Tibial artery (tissue), 4 donors: Measurements from ENCODE around the gene ZBTB7C.

Experiments
- DNase-seq, 2 donors: peaks; one replicate each; pipeline ENCODE4 v3.0.0-alpha.2; 2019
- H3K27ac ChIP-seq, 2 donors: fragments of 200-600 bp; sonication (generic) in 1 of 2; 1 replicate in 1 of 2; 2 replicates in 1 of 2; pipeline ENCODE4 v1.5.1; 2018 to 2019; ENCODE audit warnings: mild to moderate bottlenecking in 1 of 2
- H3K27me3 ChIP-seq, 2 donors: fragments of 200-600 bp; sonication (generic) in 1 of 2; one replicate each; pipeline versions ENCODE4 v1.5.1 to v1.6.0; 2016 to 2019
- H3K36me3 ChIP-seq, 3 donors: fragments of 200-600 bp; sonication (generic) in 2 of 3; one replicate each; pipeline ENCODE4 v1.5.1; 2016 to 2019; ENCODE audit warnings: mild to moderate bottlenecking in 2 of 3
- H3K4me1 ChIP-seq, 4 donors: fragments of 200-600 bp; sonication (generic) in 2 of 4; 1 replicate in 3 of 4; 2 replicates in 1 of 4; pipeline ENCODE4 v1.5.1; 2016 to 2019
- H3K4me3 ChIP-seq, 2 donors: fragments of 200-600 bp; sonication (generic) in 1 of 2; 1 replicate in 1 of 2; 2 replicates in 1 of 2; pipeline ENCODE4 v1.5.1; 2018 to 2019; ENCODE audit warnings: mild to moderate bottlenecking in 2 of 2
- H3K9me3 ChIP-seq, 3 donors: fragments of 200-600 bp; sonication (generic) in 1 of 3; one replicate each; pipeline ENCODE4 v1.5.1; 2016 to 2019
- intact Hi-C: fragments of 100-400 bp; cut with DNase I; formaldehyde crosslinking; loops from one replicate; pipeline ENCODE4 v1.15.0; 2023; ENCODE audit warnings: low total_unique reads
- TF ChIP-seq, protein P1 (sequence below), 2 experiments: fragments of 200-600 bp in 1 of 2; fragments of 450-650 bp in 1 of 2; IDR thresholded peaks; one replicate each; pipeline ENCODE4 v1.5.1; 2017 to 2019; ENCODE audit warnings: antibody characterized with exemption in 2 of 2, mild to moderate bottlenecking in 1 of 2, moderate library complexity in 1 of 2

ZBTB7C gene

DNA sequence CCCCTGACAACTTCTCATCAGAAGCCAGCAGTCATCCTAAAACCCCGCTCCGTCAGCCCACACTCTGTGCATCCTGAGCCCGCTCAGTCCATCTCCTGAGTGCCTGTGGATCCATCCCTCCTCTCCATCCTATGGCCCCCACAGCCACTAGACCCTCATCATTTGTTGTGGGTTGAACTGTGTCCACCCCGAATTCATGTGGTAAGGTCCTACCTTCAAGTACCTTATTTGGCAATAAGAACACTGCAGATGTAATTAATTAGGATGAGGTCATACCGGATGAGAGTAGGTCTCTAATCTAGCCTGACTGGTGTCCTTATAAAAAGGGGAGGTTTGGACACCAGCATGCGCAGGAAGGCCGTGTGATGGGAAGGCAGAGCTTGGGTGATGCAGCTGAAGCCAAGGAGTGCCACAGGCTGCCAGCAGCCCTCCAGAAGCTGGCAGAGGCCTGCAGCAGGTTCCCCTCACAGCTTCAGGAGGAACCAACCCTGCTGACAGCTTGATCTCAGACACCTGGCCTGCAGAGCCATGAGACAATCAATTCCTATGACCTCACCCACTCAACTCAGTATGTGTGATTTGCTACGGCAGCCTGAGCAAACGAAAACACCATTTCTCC is 192.4 kb downstream of the ZBTB7C start:
- Histone ChIP-seq H3K27ac (no peak overlapping the region), H3K9me3 (no peaks in the 10 kb centered on the region), H3K4me1 (peaks cover 0 to 9% (median 0%) of the 10 kb centered on the region in 4 donors), H3K27me3 (no peaks in the 10 kb centered on the region), H3K36me3 (no peaks in the 10 kb centered on the region), H3K4me3 (no peak overlapping the region)
- intact Hi-C loops, result no loop called here
- TF ChIP-seq, protein P1, sequence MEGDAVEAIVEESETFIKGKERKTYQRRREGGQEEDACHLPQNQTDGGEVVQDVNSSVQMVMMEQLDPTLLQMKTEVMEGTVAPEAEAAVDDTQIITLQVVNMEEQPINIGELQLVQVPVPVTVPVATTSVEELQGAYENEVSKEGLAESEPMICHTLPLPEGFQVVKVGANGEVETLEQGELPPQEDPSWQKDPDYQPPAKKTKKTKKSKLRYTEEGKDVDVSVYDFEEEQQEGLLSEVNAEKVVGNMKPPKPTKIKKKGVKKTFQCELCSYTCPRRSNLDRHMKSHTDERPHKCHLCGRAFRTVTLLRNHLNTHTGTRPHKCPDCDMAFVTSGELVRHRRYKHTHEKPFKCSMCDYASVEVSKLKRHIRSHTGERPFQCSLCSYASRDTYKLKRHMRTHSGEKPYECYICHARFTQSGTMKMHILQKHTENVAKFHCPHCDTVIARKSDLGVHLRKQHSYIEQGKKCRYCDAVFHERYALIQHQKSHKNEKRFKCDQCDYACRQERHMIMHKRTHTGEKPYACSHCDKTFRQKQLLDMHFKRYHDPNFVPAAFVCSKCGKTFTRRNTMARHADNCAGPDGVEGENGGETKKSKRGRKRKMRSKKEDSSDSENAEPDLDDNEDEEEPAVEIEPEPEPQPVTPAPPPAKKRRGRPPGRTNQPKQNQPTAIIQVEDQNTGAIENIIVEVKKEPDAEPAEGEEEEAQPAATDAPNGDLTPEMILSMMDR (IDR thresholded peaks at IDR 0.05), result no peak
- no peak for DNase-seq

DNA sequence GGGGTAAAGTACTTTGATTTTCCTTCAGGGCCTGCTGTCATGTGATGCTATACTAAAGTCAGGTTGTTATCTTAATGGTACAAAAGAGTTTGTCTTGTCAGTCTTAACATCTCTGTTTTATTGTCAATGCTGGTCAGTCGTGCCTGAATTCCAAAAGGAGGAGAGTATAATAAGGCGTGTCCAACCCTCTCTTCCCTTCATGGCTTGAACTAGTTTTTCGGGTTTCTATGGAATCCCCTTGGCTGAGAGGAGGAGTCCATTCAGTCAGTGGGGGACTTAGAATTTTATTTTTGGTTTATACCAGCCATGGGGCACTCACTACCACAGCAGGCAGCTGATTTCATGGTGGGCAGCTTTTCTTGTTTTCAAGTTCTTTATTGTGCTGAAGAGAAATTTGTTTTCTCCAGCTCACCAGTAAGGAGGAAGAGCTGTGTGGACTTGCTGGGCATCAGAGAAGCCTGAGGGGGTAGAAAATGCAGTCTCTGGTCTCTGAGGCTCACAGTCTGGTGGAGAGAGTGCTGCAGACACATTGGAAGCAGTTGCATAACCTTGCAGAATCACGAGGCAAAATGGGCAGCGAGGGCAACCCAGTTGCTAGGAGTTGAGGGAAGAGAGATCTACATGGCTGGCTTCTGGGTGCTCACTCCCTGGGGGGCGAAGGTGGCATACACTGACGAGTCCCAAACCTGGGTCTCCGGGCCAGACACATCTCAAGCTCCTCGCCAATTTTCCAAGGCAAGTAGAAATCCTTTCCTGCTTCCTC is 193.1 kb downstream of the ZBTB7C start:
- no peak for DNase-seq
- Histone ChIP-seq H3K4me3 (no peak overlapping the region), H3K9me3 (no peaks in the 10 kb centered on the region), H3K36me3 (no peaks in the 10 kb centered on the region), H3K27ac (no peak overlapping the region), H3K4me1 (peaks cover 0 to 9% (median 0%) of the 10 kb centered on the region in 4 donors), H3K27me3 (no peaks in the 10 kb centered on the region)
- TF ChIP-seq, protein P1 (IDR thresholded peaks at IDR 0.05), result no peak
- intact Hi-C loops, result no loop called here

DNA sequence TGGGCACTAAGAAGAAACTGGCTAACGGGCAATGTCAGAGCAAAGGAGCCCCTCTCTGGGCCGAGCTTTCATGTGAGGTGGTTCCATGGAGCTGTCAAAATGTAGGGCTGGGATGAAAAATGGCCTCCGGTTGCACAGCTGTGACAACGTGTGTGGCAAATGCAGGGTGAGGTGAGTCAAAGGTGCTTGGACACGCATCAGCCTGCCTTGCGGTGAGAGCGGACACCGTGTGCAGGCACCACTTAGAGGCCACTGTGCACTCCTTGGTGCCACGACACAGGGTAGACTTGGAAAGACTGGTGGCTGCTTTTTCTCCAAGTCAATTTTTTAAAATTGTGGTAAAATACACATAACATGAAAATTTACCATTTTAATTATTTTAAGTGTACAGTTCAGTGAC is 195.4 kb downstream of the ZBTB7C start:
- intact Hi-C loops, result no loop called here
- peaks cover 0 to 9% (median 0%) of the 10 kb centered on the region in 4 donors for H3K4me1 ChIP-seq
- TF ChIP-seq, protein P1 (IDR thresholded peaks at IDR 0.05), result no peak
- no peaks in the 10 kb centered on the region for H3K27me3 ChIP-seq
- H3K36me3 ChIP-seq, result no peaks in the 10 kb centered on the region
- DNase-seq, result no peak
- no peak overlapping the region for H3K27ac ChIP-seq
- peaks cover 0 to 3% (median 0%) of the 10 kb centered on the region in 3 donors for H3K9me3 ChIP-seq
- no peak overlapping the region for H3K4me3 ChIP-seq

DNA sequence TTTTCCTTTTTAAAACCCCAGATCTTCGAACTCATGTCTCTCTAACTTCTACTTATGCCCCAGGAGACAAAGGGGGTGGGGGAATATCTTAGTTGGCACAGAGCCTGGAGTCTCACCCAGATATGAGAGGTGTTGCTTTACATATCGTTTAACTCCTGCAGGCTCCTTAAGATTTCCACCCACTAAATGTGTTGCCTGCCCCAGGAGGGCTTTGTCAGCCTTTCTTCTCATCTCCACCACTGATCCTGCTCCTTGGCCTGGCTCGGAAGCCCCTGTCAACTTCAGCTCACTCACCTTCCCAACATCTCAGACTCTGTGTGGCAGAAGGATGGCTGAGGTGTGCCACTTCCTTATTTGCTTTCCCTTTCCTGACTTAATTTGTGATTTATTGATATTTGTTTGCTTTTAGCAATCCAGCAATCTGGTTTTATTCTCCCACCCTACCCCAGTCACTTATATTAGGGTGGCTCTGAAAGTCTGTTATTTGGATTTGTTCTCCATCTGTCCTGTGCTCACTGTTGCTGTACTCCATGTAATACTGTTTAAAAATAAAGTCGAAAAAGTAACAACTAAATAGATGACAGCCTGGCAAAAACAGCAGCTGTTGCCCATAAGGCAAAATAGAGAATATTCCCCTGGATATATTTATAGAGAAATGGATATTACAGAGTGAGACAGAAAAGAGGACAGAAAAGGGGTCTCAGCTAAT is 200.6 kb downstream of the ZBTB7C start:
- peaks cover 0 to 3% (median 0%) of the 10 kb centered on the region in 3 donors for H3K9me3 ChIP-seq
- no peak for DNase-seq
- TF ChIP-seq, protein P1 (IDR thresholded peaks at IDR 0.05), result no peak
- H3K27ac ChIP-seq, result no peak overlapping the region
- no peaks in the 10 kb centered on the region for H3K27me3 ChIP-seq
- H3K4me3 ChIP-seq, result no peak overlapping the region
- no peaks in the 10 kb centered on the region for H3K4me1 ChIP-seq
- intact Hi-C loops, result no loop called here
- no peaks in the 10 kb centered on the region for H3K36me3 ChIP-seq

DNA sequence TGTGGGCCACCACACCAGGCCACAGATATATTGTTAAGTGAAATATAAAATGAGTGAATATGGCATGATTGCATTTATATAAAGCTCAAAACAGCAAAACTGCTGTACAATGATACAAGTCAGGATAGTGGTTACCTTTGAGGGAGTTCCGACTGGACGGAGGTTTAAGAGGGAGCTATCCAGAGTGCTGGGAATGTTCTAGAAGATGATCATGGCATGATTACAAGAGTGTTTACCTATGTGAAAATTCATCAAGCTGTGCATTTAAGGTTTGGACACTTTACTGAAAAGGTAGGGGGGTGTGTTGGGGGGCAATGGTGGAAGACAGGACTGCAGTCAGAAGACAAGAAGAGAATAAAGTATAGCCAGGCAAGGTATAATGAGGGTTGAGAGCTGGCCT is 201.4 kb downstream of the ZBTB7C start:
- DNase-seq, result no peak
- no peaks in the 10 kb centered on the region for H3K4me1 ChIP-seq
- intact Hi-C loops, result no loop called here
- H3K27me3 ChIP-seq, result no peaks in the 10 kb centered on the region
- H3K4me3 ChIP-seq, result no peak overlapping the region
- no peak overlapping the region for H3K27ac ChIP-seq
- TF ChIP-seq, protein P1 (IDR thresholded peaks at IDR 0.05), result no peak
- H3K9me3 ChIP-seq, result peaks cover 0 to 3% (median 0%) of the 10 kb centered on the region in 3 donors
- H3K36me3 ChIP-seq, result no peaks in the 10 kb centered on the region
